Femur (tissue), 1 donor: Measurements from ENCODE around the gene PRDX1.
"Not testable (repeated sequence)": the region's sequence is repeated elsewhere in the genome, so short reads cannot be mapped to it uniquely, and the experiment has no call there.

Experiments used
- DNase-seq: peaks from one replicate; pipeline ENCODE4 v3.0.0-alpha.2; 2017

Gene PRDX1

GRCh38 chr1:45503462-45504360 is 18.0 kb downstream of the PRDX1 start:
- DNase-seq, result no peak

GRCh38 chr1:45501505-45501859 is 20.2 kb downstream of the PRDX1 start:
- DNase-seq, result no peak

- DNase-seq, result no peak
Measured at GRCh38 chr1:45499415-45499769, 22.3 kb downstream of the PRDX1 start.

GRCh38 chr1:45498279-45498678 is 23.4 kb downstream of the PRDX1 start:
- DNase-seq, result no peak

- peak; percentile 41 for DNase-seq
Measured at GRCh38 chr1:45493116-45493697, 28.5 kb downstream of the PRDX1 start.

- no peak for DNase-seq
Measured at GRCh38 chr1:45492691-45493090, 29.0 kb downstream of the PRDX1 start.

- no peak for DNase-seq
Measured at GRCh38 chr1:45491487-45492260, 30.0 kb downstream of the PRDX1 start.

GRCh38 chr1:45490626-45491486 is 30.8 kb downstream of the PRDX1 start, which contains the start of gene TESK2:
TESK2 (minus strand) TSS chr1:45491163; CDS start chr1:45457785, 33,378 bp downstream.
- DNase-seq, result peak; percentile 98

- no peak for DNase-seq
Measured at GRCh38 chr1:45490121-45490625, 31.5 kb downstream of the PRDX1 start.

- DNase-seq, result not testable (repeated sequence)
Measured at GRCh38 chr1:45489379-45489778, 32.3 kb downstream of the PRDX1 start.

- DNase-seq, result no peak
Measured at GRCh38 chr1:45488666-45489377, 32.9 kb downstream of the PRDX1 start.

GRCh38 chr1:45485949-45486348 is 35.7 kb downstream of the PRDX1 start:
- DNase-seq, result no peak

- no peak for DNase-seq
Measured at GRCh38 chr1:45479039-45479748, 42.5 kb downstream of the PRDX1 start.

GRCh38 chr1:45478121-45478814 is 43.4 kb downstream of the PRDX1 start:
- no peak for DNase-seq

GRCh38 chr1:45477646-45478045 is 44.0 kb downstream of the PRDX1 start:
- DNase-seq, result no peak

- DNase-seq, result not testable (repeated sequence)
Measured at GRCh38 chr1:45474194-45474593, 47.5 kb downstream of the PRDX1 start.

GRCh38 chr1:45473302-45473701 is 48.4 kb downstream of the PRDX1 start:
- no peak for DNase-seq

GRCh38 chr1:45470306-45470798 is 51.3 kb downstream of the PRDX1 start:
- no peak for DNase-seq

- not testable (repeated sequence) for DNase-seq
Measured at GRCh38 chr1:45467353-45467752, 54.3 kb downstream of the PRDX1 start.

- DNase-seq, result no peak
Measured at GRCh38 chr1:45465277-45465676, 56.4 kb downstream of the PRDX1 start.
